Measurements from ENCODE around the gene ARHGAP12.

The ARHGAP12 gene

GRCh38 chr10:31948021-31948420 lies 19.4 kb upstream of the ARHGAP12 start:
- TF ChIP-seq POLR2AphosphoS5 (IDR thresholded peaks at IDR 0.05; ENCODE audit: low read depth): no peak
- TF ChIP-seq CTCF (IDR thresholded peaks at IDR 0.05; ENCODE audit: insufficient read depth, low read length): no peak
- TF ChIP-seq SPI1 (IDR thresholded peaks at IDR 0.05; ENCODE audit: borderline replicate concordance, low read depth): no peak
- no peak for TF ChIP-seq REST (IDR thresholded peaks at IDR 0.05; ENCODE audit: insufficient replicate concordance, low read depth)
- TF ChIP-seq GABPA (IDR thresholded peaks at IDR 0.05; ENCODE audit: low read depth): no peak
- Histone ChIP-seq H3K27ac (replicated peaks) (0 out of 2 replicates have a peak overlapping the region, but pooled peaks have one; percentile 9), H3K4me3 (replicated peaks; ENCODE audit: insufficient read depth, low read length) (no peak overlapping the region), H3K27me3 (ENCODE audit: insufficient read depth, poor library complexity, severe bottlenecking) (no peaks in the 10 kb centered on the region)
- DNase-seq (ENCODE audit: low read depth in 1 of 2, low spot score in 1 of 2): no peak

GRCh38 chr10:31947144-31947926 lies 18.7 kb upstream of the ARHGAP12 start:
- Histone ChIP-seq H3K27ac (replicated peaks) (0 out of 2 replicates have a peak overlapping the region, but pooled peaks have one; percentile 9), H3K4me3 (replicated peaks; ENCODE audit: insufficient read depth, low read length) (no peak overlapping the region), H3K27me3 (ENCODE audit: insufficient read depth, poor library complexity, severe bottlenecking) (no peaks in the 10 kb centered on the region)
- TF ChIP-seq POLR2AphosphoS5 (IDR thresholded peaks at IDR 0.05; ENCODE audit: low read depth) (peak; percentile 42; the same call in 1 of the 2 replicates), REST (IDR thresholded peaks at IDR 0.05; ENCODE audit: insufficient replicate concordance, low read depth) (no peak), CTCF (IDR thresholded peaks at IDR 0.05; ENCODE audit: insufficient read depth, low read length) (peak; percentile 2), GABPA (IDR thresholded peaks at IDR 0.05; ENCODE audit: low read depth) (no peak), SPI1 (IDR thresholded peaks at IDR 0.05; ENCODE audit: borderline replicate concordance, low read depth) (peak; percentile 49; the same call in 1 of the 2 replicates)
- peak in 1 of 2 experiments; percentile 32 for DNase-seq (ENCODE audit: low read depth in 1 of 2, low spot score in 1 of 2)

GRCh38 chr10:31945392-31945791 lies 16.8 kb upstream of the ARHGAP12 start:
- H3K27ac ChIP-seq (replicated peaks): no peak overlapping the region
- TF ChIP-seq POLR2AphosphoS5 (IDR thresholded peaks at IDR 0.05; ENCODE audit: low read depth) (no peak), CTCF (IDR thresholded peaks at IDR 0.05; ENCODE audit: insufficient read depth, low read length) (no peak), GABPA (IDR thresholded peaks at IDR 0.05; ENCODE audit: low read depth) (no peak), REST (IDR thresholded peaks at IDR 0.05; ENCODE audit: insufficient replicate concordance, low read depth) (no peak), SPI1 (IDR thresholded peaks at IDR 0.05; ENCODE audit: borderline replicate concordance, low read depth) (no peak)
- no peak for DNase-seq (ENCODE audit: low read depth in 1 of 2, low spot score in 1 of 2)
- no peaks in the 10 kb centered on the region for H3K27me3 ChIP-seq (ENCODE audit: insufficient read depth, poor library complexity, severe bottlenecking)
- H3K4me3 ChIP-seq (replicated peaks; ENCODE audit: insufficient read depth, low read length): no peak overlapping the region
